Hematopoietic multipotent progenitor cell treated with erythropoietin and hydrocortisone succinate and interleukin-3 and kit ligand, for 8 days (in vitro differentiated cells): ENCODE data around the gene GPRC5A.

ENCODE experiments used
- DNase-seq: peaks from one replicate; pipeline ENCODE4 v3.0.0-alpha.2; 2015

Gene GPRC5A

DNA sequence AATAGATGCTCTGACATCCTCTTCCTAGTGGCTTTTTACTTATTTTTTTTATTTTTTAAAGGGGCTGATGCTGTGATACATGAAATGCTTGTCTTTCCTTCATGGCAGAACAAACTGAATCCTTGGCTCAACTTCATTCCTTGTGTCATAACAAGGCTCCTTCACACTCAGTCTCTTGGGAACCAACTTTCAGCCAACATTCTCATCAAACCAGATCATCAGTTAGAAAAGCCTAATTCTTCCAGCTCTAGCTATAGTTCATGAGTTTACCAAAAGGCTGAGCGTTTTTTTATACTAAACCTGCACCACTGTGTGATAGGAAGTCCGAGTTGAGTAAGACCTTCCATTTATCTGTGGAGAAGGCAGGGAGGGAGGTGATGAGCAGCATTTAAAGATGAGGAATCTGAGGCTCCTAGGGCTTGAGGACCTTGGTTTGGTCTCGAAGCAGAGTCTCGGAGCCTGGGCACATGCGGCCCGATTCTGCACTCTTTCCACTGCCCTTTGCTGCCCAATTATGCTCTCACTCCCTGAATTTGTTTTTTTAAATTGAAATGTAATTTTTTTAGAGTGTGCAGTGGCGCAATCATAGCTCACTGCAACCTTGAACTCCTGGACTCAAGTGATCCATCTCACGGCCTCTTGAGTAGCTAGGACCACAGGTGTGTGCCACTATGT lies 52.4 kb downstream of the GPRC5A start:
- no peak for DNase-seq

- no peak for DNase-seq
These were observed 54.2 kb downstream of the GPRC5A start for GRCh38 chr12:12945591-12945990.

- DNase-seq, result no peak
These were observed 55.5 kb downstream of the GPRC5A start for GRCh38 chr12:12946686-12947355.

- DNase-seq, result no peak
These were observed 56.5 kb downstream of the GPRC5A start for GRCh38 chr12:12947902-12948301.

DNA sequence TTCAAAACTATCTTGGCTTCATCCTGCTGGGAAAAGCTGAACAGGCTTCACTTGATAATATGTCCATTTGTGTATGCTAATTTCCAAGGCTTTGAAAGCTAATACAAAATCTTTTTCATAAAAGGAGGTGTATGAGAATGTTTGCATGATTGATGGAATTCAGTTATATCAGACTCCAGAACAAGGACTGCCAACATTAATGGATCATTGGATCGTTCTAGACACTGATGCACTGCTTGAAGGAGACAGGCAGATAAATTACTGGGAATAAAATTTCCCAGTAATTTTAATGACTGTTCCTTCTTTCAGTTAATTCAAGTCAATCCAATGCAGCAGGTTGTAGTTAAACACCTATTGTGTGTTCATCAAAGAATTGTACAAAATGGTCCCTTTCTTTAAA lies 60.1 kb downstream of the GPRC5A start:
- no peak for DNase-seq

GRCh38 chr12:12952036-12952435 lies 60.7 kb downstream of the GPRC5A start, which contains the start of gene GPRC5D:
TSS of gene GPRC5D (minus strand) at chr12:12952170. CDS start at chr12:12950384, 1,786 bp downstream.
- no peak for DNase-seq

GRCh38 chr12:12954356-12954755 lies 63.0 kb downstream of the GPRC5A start:
- no peak for DNase-seq

GRCh38 chr12:12954878-12955625 lies 63.7 kb downstream of the GPRC5A start:
- no peak for DNase-seq

- DNase-seq, result peak; percentile 61
These were observed 67.5 kb downstream of the GPRC5A start for GRCh38 chr12:12958886-12959285.

- no peak for DNase-seq
These were observed 69.4 kb downstream of the GPRC5A start for GRCh38 chr12:12960639-12961209.

- peak; percentile 24 for DNase-seq
These were observed 72.9 kb downstream of the GPRC5A start for GRCh38 chr12:12964255-12964654.

DNA sequence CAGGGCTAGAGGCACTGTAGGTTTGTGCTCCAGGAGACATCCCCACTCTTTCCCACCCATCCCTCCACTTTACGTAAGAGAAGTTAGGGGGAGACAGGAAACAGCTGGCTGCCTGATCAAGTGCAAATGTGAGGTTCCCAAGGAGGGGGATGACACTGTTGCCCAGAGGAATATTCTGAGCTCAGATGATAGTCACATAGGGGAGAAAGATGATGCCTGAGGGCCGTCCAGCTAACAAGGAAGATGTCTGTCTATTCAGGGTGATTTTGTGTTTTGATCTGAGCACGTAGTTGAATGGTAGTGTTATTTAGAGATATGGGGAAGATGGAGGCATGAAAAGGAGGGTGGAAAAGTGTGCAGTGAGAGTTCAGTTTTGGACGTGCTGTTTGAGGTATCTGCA lies 74.5 kb downstream of the GPRC5A start:
- DNase-seq, result no peak
